Renal pelvis (tissue), 3 donors: ENCODE measurements around the gene ZNF740. TPM values are rescaled to one million over a fixed set of nuclear protein-coding genes. Genes with fewer than 3 reads are reported as not detected.

Experiments used
- polyA plus RNA-seq, 3 donors: library from polyadenylated mRNA; unstranded; fragments of 120-200 nt; gene quantifications; one replicate each; pipeline ENCODE4 v1.2.1, GENCODE V29; 2013; ENCODE audit not compliant: insufficient read length in 3 of 3

Gene ZNF740
- polyA plus RNA-seq, 3 donors = 67.8 to 81.5 (median 76.2) TPM

Other genes starting within 250 kb of the ZNF740 start
- 100 to 1,000 TPM; 180 to 199 (median 187) TPM for gene KRT18, start 231.6 kb upstream of the ZNF740 start, polyA plus RNA-seq
- gene EIF4B, start 174.3 kb upstream of the ZNF740 start, polyA plus RNA-seq = 100 to 1,000 TPM; 463 to 529 (median 471) TPM
- 100 to 1,000 TPM; 102 to 132 (median 114) TPM for gene TNS2, start 130.7 kb upstream of the ZNF740 start, polyA plus RNA-seq
- 10 to 100 TPM; 17.4 to 19.8 (median 18.2) TPM for gene SPRYD3, start 101.3 kb upstream of the ZNF740 start, polyA plus RNA-seq
- 10 to 100 TPM; 10.4 to 17.6 (median 13.6) TPM for gene IGFBP6, start 83.1 kb upstream of the ZNF740 start, polyA plus RNA-seq
- 1 to 10 TPM; 2.4 to 3.0 (median 2.7) TPM for gene SOAT2, start 77.2 kb upstream of the ZNF740 start, polyA plus RNA-seq
- 100 to 1,000 TPM in 2 of 3 donors, 10 to 100 TPM in 1; 36.9 to 113 (median 106) TPM for gene CSAD, start 203 bp downstream of the ZNF740 start, polyA plus RNA-seq
- 1 to 10 TPM; 1.7 to 1.9 (median 1.7) TPM for gene ITGB7, start 26.5 kb downstream of the ZNF740 start, polyA plus RNA-seq
- gene RARG, start 51.5 kb downstream of the ZNF740 start, polyA plus RNA-seq = 10 to 100 TPM; 32.0 to 38.1 (median 35.7) TPM
- 10 to 100 TPM; 11.6 to 16.0 (median 14.3) TPM for gene ESPL1, start 87.6 kb downstream of the ZNF740 start, polyA plus RNA-seq
- gene PFDN5, start 114.8 kb downstream of the ZNF740 start, polyA plus RNA-seq = 100 to 1,000 TPM; 564 to 760 (median 671) TPM
- 10 to 100 TPM; 59.5 to 62.9 (median 62.2) TPM for gene MYG1, start 119.0 kb downstream of the ZNF740 start, polyA plus RNA-seq
- 10 to 100 TPM; 85.1 to 93.6 (median 86.9) TPM for gene AAAS, start 140.9 kb downstream of the ZNF740 start, polyA plus RNA-seq
- gene SP7, start 155.6 kb downstream of the ZNF740 start, polyA plus RNA-seq = under 1 TPM in 2 of 3 donors, not detected in 1; 0.10 to 0.43 TPM
- 10 to 100 TPM; 69.3 to 90.7 (median 86.1) TPM for gene SP1, start 199.5 kb downstream of the ZNF740 start, polyA plus RNA-seq
- under 1 TPM; 0.24 to 0.48 (median 0.27) TPM for gene AMHR2, start 243.1 kb downstream of the ZNF740 start, polyA plus RNA-seq